ENCODE measurements around the gene CPNE8.

- TF ChIP-seq CTCF (IDR thresholded peaks at IDR 0.05) = no peak
- no peak for TF ChIP-seq EZH2 (IDR thresholded peaks at IDR 0.05; ENCODE audit: borderline replicate concordance, insufficient read depth, low read depth, low read length, poor library complexity, severe bottlenecking)
These were observed 280.1 kb downstream of the CPNE8 start for GRCh38 chr12:38625306-38625705.

Measured in B cell (primary cell).